ENCODE measurements around the gene DLGAP1. TPM values are rescaled to one million over a fixed set of nuclear protein-coding genes. Genes with fewer than 3 reads are reported as not detected.

DLGAP1 gene
- polyA plus RNA-seq, 4 donors, result 0.22 to 0.47 TPM; not detected in 2

- Histone ChIP-seq H3K4me1 (ENCODE audit: control insufficient read depth in 3 of 3, insufficient read depth in 2 of 3, low read depth in 1 of 3, low read length in 2 of 3) (no peaks in the 10 kb centered on the region), H3K9me3 (ENCODE audit: control insufficient read depth in 2 of 2, insufficient read depth in 1 of 2, low read depth in 1 of 2, low read length in 1 of 2) (no peaks in the 10 kb centered on the region), H3K4me3 (ENCODE audit: low read depth in 1 of 3, low read length in 3 of 3) (no peak overlapping the region), H3K36me3 (ENCODE audit: control insufficient read depth in 3 of 3, insufficient read depth in 2 of 3, low read depth in 1 of 3, low read length in 3 of 3) (no peaks in the 10 kb centered on the region), H3K27me3 (ENCODE audit: control insufficient read depth in 3 of 3, insufficient read depth in 3 of 3, low read length in 3 of 3) (no peaks in the 10 kb centered on the region), H3K27ac (ENCODE audit: low read depth in 1 of 3, low read length in 2 of 3) (no peak overlapping the region)
- WGBS, 3 donors, result 45 to 59% (median 51%) methylated on average over 3 of the region's 3 CpGs
- no peak for FAIRE-seq
- DNase-seq, result no peak
Observed at GRCh38 chr18:4193086-4193485, 262.0 kb downstream of the DLGAP1 start.

DNA sequence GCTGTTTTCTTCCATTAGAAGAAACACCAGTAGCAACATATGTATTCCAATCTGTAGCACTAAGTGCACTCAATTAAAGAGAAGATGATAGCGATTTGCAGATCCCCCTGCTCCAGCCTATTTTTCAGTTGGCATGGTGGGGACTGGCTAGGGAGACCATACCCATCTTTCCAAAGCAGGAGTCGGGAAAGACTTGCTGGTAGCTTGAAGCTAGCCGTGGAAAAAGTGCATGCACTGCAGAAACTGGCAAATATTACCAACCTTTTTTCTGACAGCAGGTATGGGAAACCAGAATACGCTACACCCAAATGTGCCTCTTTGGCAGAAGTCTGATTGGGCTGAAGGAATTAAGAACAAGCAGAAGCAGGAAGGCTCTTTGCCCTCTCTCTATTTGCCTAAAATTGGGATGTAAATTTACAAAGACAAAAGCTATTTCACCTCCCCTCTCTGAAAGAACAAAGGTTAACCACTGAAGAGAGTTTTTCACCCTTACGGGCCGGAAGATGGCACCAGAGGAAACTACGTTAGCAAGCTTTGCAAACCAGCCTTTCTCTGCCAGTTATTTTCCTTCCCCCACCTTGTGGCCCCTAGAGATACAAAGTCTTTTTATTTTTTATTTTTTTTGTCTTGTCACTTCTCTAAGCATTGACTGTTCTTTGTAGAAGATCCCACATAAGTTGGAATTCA lies 273.1 kb downstream of the DLGAP1 start:
- H3K36me3 ChIP-seq (ENCODE audit: control insufficient read depth in 3 of 3, insufficient read depth in 2 of 3, low read depth in 1 of 3, low read length in 3 of 3), result no peaks in the 10 kb centered on the region
- no peak overlapping the region for H3K27ac ChIP-seq (ENCODE audit: low read depth in 1 of 3, low read length in 2 of 3)
- no peak overlapping the region for H3K4me3 ChIP-seq (ENCODE audit: low read depth in 1 of 3, low read length in 3 of 3)
- H3K4me1 ChIP-seq (ENCODE audit: control insufficient read depth in 3 of 3, insufficient read depth in 2 of 3, low read depth in 1 of 3, low read length in 2 of 3), result no peaks in the 10 kb centered on the region
- no peaks in the 10 kb centered on the region for H3K9me3 ChIP-seq (ENCODE audit: control insufficient read depth in 2 of 2, insufficient read depth in 1 of 2, low read depth in 1 of 2, low read length in 1 of 2)
- WGBS, 3 donors, result 58 to 69% (median 68%) methylated on average over 7 of the region's 7 CpGs
- FAIRE-seq, result no peak
- no peaks in the 10 kb centered on the region for H3K27me3 ChIP-seq (ENCODE audit: control insufficient read depth in 3 of 3, insufficient read depth in 3 of 3, low read length in 3 of 3)
- DNase-seq, result peak in 1 of 2 donors; percentile 12

GRCh38 chr18:4181086-4181485 lies 274.0 kb downstream of the DLGAP1 start:
- H3K4me1 ChIP-seq (ENCODE audit: control insufficient read depth in 3 of 3, insufficient read depth in 2 of 3, low read depth in 1 of 3, low read length in 2 of 3), result no peaks in the 10 kb centered on the region
- 60 to 61% (median 60%) methylated on average over 3 of the region's 3 CpGs for WGBS, 3 donors

DNA sequence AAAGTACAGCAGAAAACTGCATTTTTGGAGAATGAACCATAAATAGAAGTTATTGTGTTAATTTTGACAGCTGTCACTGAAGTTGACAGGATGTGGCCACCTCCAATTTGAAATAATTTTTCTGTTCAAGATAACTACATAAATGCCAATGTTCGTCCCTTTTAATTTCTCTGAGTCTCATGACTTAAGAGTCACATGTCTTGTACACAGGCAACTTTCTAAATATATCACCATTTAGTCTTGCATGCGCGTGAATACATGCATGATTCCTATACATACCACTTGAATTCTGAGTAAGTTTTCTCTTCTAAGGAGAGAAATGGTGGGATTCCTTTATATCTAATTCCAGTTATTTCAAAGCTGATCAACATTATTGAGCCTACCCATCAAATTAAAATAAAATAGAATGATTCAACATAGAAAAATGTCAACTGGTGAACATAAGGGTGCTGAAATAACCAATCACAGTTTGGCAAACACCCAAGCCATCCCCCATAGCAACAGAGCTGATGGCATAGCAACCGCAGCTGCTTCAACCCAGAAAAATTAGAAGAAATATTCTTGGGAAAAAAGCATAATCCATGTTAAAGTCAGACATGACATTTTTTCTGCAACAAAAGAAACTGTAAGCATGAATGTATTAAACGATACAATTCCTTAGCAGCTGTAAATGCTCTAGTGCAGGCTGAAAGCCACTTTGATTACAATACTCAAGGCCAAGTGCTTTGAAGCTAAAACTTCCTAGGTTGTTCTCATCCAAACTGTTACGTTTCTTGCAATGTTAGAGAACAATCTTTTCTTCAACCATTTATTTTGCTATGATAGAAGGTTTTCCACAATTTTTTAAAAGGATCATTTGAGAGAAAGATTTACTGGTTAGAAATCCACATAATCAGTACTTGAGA lies 282.7 kb downstream of the DLGAP1 start:
- no peak for FAIRE-seq
- WGBS, 3 donors, result 73 to 76% (median 76%) methylated on average over 6 of the region's 6 CpGs

More at GRCh38 chr18:4181086-4181485, 274.0 kb downstream of the DLGAP1 start:
- H3K9me3 ChIP-seq (ENCODE audit: control insufficient read depth in 2 of 2, insufficient read depth in 1 of 2, low read depth in 1 of 2, low read length in 1 of 2), result no peaks in the 10 kb centered on the region
- H3K4me3 ChIP-seq (ENCODE audit: low read depth in 1 of 3, low read length in 3 of 3), result no peak overlapping the region
- H3K36me3 ChIP-seq (ENCODE audit: control insufficient read depth in 3 of 3, insufficient read depth in 2 of 3, low read depth in 1 of 3, low read length in 3 of 3), result no peaks in the 10 kb centered on the region
- DNase-seq, result no peak
- no peak overlapping the region for H3K27ac ChIP-seq (ENCODE audit: low read depth in 1 of 3, low read length in 2 of 3)
- no peaks in the 10 kb centered on the region for H3K27me3 ChIP-seq (ENCODE audit: control insufficient read depth in 3 of 3, insufficient read depth in 3 of 3, low read length in 3 of 3)
- FAIRE-seq, result no peak

GRCh38 chr18:4157352-4157751 lies 297.8 kb downstream of the DLGAP1 start:
- Histone ChIP-seq H3K27ac (ENCODE audit: low read depth in 1 of 3, low read length in 2 of 3) (no peak overlapping the region), H3K36me3 (ENCODE audit: control insufficient read depth in 3 of 3, insufficient read depth in 2 of 3, low read depth in 1 of 3, low read length in 3 of 3) (no peaks in the 10 kb centered on the region), H3K27me3 (ENCODE audit: control insufficient read depth in 3 of 3, insufficient read depth in 3 of 3, low read length in 3 of 3) (no peaks in the 10 kb centered on the region), H3K4me3 (ENCODE audit: low read depth in 1 of 3, low read length in 3 of 3) (no peak overlapping the region), H3K9me3 (ENCODE audit: control insufficient read depth in 2 of 2, insufficient read depth in 1 of 2, low read depth in 1 of 2, low read length in 1 of 2) (no peaks in the 10 kb centered on the region), H3K4me1 (ENCODE audit: control insufficient read depth in 3 of 3, insufficient read depth in 2 of 3, low read depth in 1 of 3, low read length in 2 of 3) (no peaks in the 10 kb centered on the region)
- FAIRE-seq (no peak), DNase-seq (no peak)
- WGBS, 3 donors, result 65 to 69% (median 68%) methylated on average over 4 of the region's 4 CpGs

More for the DNA sequence above, 282.7 kb downstream of the DLGAP1 start:
- no peak for DNase-seq
- Histone ChIP-seq H3K4me1 (ENCODE audit: control insufficient read depth in 3 of 3, insufficient read depth in 2 of 3, low read depth in 1 of 3, low read length in 2 of 3) (no peaks in the 10 kb centered on the region), H3K36me3 (ENCODE audit: control insufficient read depth in 3 of 3, insufficient read depth in 2 of 3, low read depth in 1 of 3, low read length in 3 of 3) (no peaks in the 10 kb centered on the region), H3K27me3 (ENCODE audit: control insufficient read depth in 3 of 3, insufficient read depth in 3 of 3, low read length in 3 of 3) (no peaks in the 10 kb centered on the region), H3K4me3 (ENCODE audit: low read depth in 1 of 3, low read length in 3 of 3) (no peak overlapping the region), H3K9me3 (ENCODE audit: control insufficient read depth in 2 of 2, insufficient read depth in 1 of 2, low read depth in 1 of 2, low read length in 1 of 2) (no peaks in the 10 kb centered on the region), H3K27ac (ENCODE audit: low read depth in 1 of 3, low read length in 2 of 3) (no peak overlapping the region)

GRCh38 chr18:4146797-4147196 lies 308.3 kb downstream of the DLGAP1 start:
- no peak overlapping the region for H3K27ac ChIP-seq (ENCODE audit: low read depth in 1 of 3, low read length in 2 of 3)
- no peak overlapping the region for H3K4me3 ChIP-seq (ENCODE audit: low read depth in 1 of 3, low read length in 3 of 3)
- FAIRE-seq, result no peak
- H3K36me3 ChIP-seq (ENCODE audit: control insufficient read depth in 3 of 3, insufficient read depth in 2 of 3, low read depth in 1 of 3, low read length in 3 of 3), result no peaks in the 10 kb centered on the region
- DNase-seq, result no peak
- H3K27me3 ChIP-seq (ENCODE audit: control insufficient read depth in 3 of 3, insufficient read depth in 3 of 3, low read length in 3 of 3), result no peaks in the 10 kb centered on the region
- no peaks in the 10 kb centered on the region for H3K9me3 ChIP-seq (ENCODE audit: control insufficient read depth in 2 of 2, insufficient read depth in 1 of 2, low read depth in 1 of 2, low read length in 1 of 2)
- no peaks in the 10 kb centered on the region for H3K4me1 ChIP-seq (ENCODE audit: control insufficient read depth in 3 of 3, insufficient read depth in 2 of 3, low read depth in 1 of 3, low read length in 2 of 3)
- WGBS, 3 donors, result 91 to 97% (median 92%) methylated on average over 1 of the region's 1 CpG

DNA sequence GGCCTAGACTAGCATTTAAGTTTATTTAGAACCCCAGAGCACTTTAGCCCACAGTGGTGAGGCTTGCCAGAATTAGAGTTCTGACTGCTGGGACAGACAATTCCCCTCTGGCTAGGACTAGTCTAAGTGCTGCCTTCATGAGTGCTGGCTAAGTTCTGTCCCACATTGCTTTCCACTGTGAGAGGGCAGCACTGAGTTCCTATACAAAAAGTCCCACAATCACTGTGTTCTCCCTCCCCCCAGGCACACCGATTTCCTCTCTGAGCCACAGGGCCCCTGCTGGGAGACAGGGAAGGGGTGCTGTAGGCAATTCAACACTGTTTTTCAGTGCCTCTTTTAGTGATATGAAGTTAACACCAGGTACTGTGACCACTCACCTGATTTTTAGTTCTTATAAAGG lies 310.9 kb downstream of the DLGAP1 start:
- no peaks in the 10 kb centered on the region for H3K9me3 ChIP-seq (ENCODE audit: control insufficient read depth in 2 of 2, insufficient read depth in 1 of 2, low read depth in 1 of 2, low read length in 1 of 2)
- FAIRE-seq (no peak), DNase-seq (no peak)
- no peaks in the 10 kb centered on the region for H3K4me1 ChIP-seq (ENCODE audit: control insufficient read depth in 3 of 3, insufficient read depth in 2 of 3, low read depth in 1 of 3, low read length in 2 of 3)
- no peaks in the 10 kb centered on the region for H3K36me3 ChIP-seq (ENCODE audit: control insufficient read depth in 3 of 3, insufficient read depth in 2 of 3, low read depth in 1 of 3, low read length in 3 of 3)
- WGBS, 3 donors, result 23 to 37% (median 29%) methylated on average over 1 of the region's 1 CpG
- no peak overlapping the region for H3K27ac ChIP-seq (ENCODE audit: low read depth in 1 of 3, low read length in 2 of 3)
- H3K27me3 ChIP-seq (ENCODE audit: control insufficient read depth in 3 of 3, insufficient read depth in 3 of 3, low read length in 3 of 3), result no peaks in the 10 kb centered on the region
- H3K4me3 ChIP-seq (ENCODE audit: low read depth in 1 of 3, low read length in 3 of 3), result no peak overlapping the region

- no peaks in the 10 kb centered on the region for H3K4me1 ChIP-seq (ENCODE audit: control insufficient read depth in 3 of 3, insufficient read depth in 2 of 3, low read depth in 1 of 3, low read length in 2 of 3)
- DNase-seq (no peak), FAIRE-seq (no peak)
- WGBS, 3 donors, result 87 to 95% (median 92%) methylated on average over 1 of the region's 1 CpG
- H3K27ac ChIP-seq (ENCODE audit: low read depth in 1 of 3, low read length in 2 of 3), result no peak overlapping the region
- H3K36me3 ChIP-seq (ENCODE audit: control insufficient read depth in 3 of 3, insufficient read depth in 2 of 3, low read depth in 1 of 3, low read length in 3 of 3), result no peaks in the 10 kb centered on the region
- no peak overlapping the region for H3K4me3 ChIP-seq (ENCODE audit: low read depth in 1 of 3, low read length in 3 of 3)
- no peaks in the 10 kb centered on the region for H3K9me3 ChIP-seq (ENCODE audit: control insufficient read depth in 2 of 2, insufficient read depth in 1 of 2, low read depth in 1 of 2, low read length in 1 of 2)
- H3K27me3 ChIP-seq (ENCODE audit: control insufficient read depth in 3 of 3, insufficient read depth in 3 of 3, low read length in 3 of 3), result no peaks in the 10 kb centered on the region
Observed at GRCh38 chr18:4143585-4143984, 311.5 kb downstream of the DLGAP1 start.
